AG04450 (cell line): ENCODE measurements around the gene IL22RA1. TPM values are rescaled to one million over a fixed set of nuclear protein-coding genes. Genes with fewer than 3 reads are reported as not detected.

ENCODE experiments used
- CTCF ChIA-PET: fragments of 300-600, 350-600 bp; formaldehyde crosslinking; extraction: SDS; loops from one replicate; lab custom pipeline; 2022; ENCODE audit warnings: antibody characterized with exemption, inconsistent platforms; lab: Charles Lee
- POLR2A ChIA-PET: fragments of 350-600 bp; formaldehyde crosslinking; extraction: SDS; loops from one replicate; lab custom pipeline; 2021; ENCODE audit warnings: antibody characterized with exemption, inconsistent platforms; lab: Yijun Ruan, JAX
- DNase-seq: peaks from one replicate; pipeline ENCODE4 v3.0.0-alpha.2; 2011; ENCODE audit warnings: low read depth, low spot score
- H3K27ac ChIP-seq: one replicate; pipeline ENCODE4 v1.5.1; 2012; ENCODE audit warnings: low read depth, low read length, control low read depth
- H3K27me3 ChIP-seq: one replicate; pipeline ENCODE4 v1.6.0; 2012; ENCODE audit warnings: low read length; ENCODE audit not compliant: control insufficient read depth, insufficient read depth
- H3K4me3 ChIP-seq: 2 replicates; pipeline ENCODE4 v1.5.1; 2011; ENCODE audit warnings: mild to moderate bottlenecking, low read depth, low read length, control low read depth
- H3K9me3 ChIP-seq: 2 replicates; pipeline ENCODE4 v1.5.1; 2012; ENCODE audit warnings: low read length; ENCODE audit not compliant: control insufficient read depth, insufficient read depth
- CTCF ChIP-seq: IDR thresholded peaks from 2 replicates; pipeline ENCODE4 v1.5.1; 2011; ENCODE audit warnings: low read depth, low read length, control low read depth, inconsistent platforms
- polyA plus RNA-seq: library from polyadenylated mRNA; depleted of rRNA; stranded (reverse); fragments of >200 nt; gene quantifications from 2 replicates; pipeline ENCODE4 v1.2.3, GENCODE V29; 2011

The IL22RA1 gene
- polyA plus RNA-seq, 1 experiment = not detected

- no peaks in the 10 kb centered on the region for H3K9me3 ChIP-seq
- no peak for DNase-seq
- no peak for TF ChIP-seq CTCF
- peaks cover 7% of the 10 kb centered on the region for H3K27me3 ChIP-seq
- no peak overlapping the region for H3K4me3 ChIP-seq
- ChIA-PET POLR2A (no interaction called here), CTCF (interaction anchor here (1.5 kb wide), 1 partner anchor 30 kb away, joined by 4 read pairs; no protein-coding TSS in a partner anchor)
- H3K27ac ChIP-seq = no peak overlapping the region
Observed at GRCh38 chr1:24100945-24101737, 41.8 kb downstream of the IL22RA1 start.

- DNase-seq = no peak
- Histone ChIP-seq H3K27me3 (peaks cover 17% of the 10 kb centered on the region), H3K9me3 (no peaks in the 10 kb centered on the region), H3K4me3 (no peak overlapping the region), H3K27ac (no peak overlapping the region)
- POLR2A ChIA-PET = no interaction called here
- CTCF ChIA-PET = interaction anchor here (0.5 kb wide), 1 partner anchor 64 kb away, joined by 4 read pairs; no protein-coding TSS in a partner anchor
- TF ChIP-seq CTCF = no peak
Observed at GRCh38 chr1:24098943-24099638, 43.8 kb downstream of the IL22RA1 start.

GRCh38 chr1:24098102-24098501, 44.8 kb downstream of the IL22RA1 start:
- no peak for TF ChIP-seq CTCF
- ChIA-PET CTCF (no interaction called here), POLR2A (no interaction called here)

GRCh38 chr1:24097663-24098062, 45.3 kb downstream of the IL22RA1 start:
- no peaks in the 10 kb centered on the region; the same call in 1 of the 2 replicates for H3K9me3 ChIP-seq
- no peak overlapping the region for H3K4me3 ChIP-seq
- TF ChIP-seq CTCF = no peak
- ChIA-PET POLR2A (no interaction called here), CTCF (no interaction called here)
- H3K27ac ChIP-seq = no peak overlapping the region
- H3K27me3 ChIP-seq = peaks cover 19% of the 10 kb centered on the region
- DNase-seq = no peak

More at GRCh38 chr1:24098102-24098501, 44.8 kb downstream of the IL22RA1 start:
- H3K27me3 ChIP-seq = peaks cover 17% of the 10 kb centered on the region
- H3K27ac ChIP-seq = no peak overlapping the region
- no peaks in the 10 kb centered on the region for H3K9me3 ChIP-seq
- H3K4me3 ChIP-seq = no peak overlapping the region
- DNase-seq = no peak

GRCh38 chr1:24096739-24097103, 46.2 kb downstream of the IL22RA1 start:
- ChIA-PET POLR2A (no interaction called here), CTCF (no interaction called here)
- no peak overlapping the region for H3K27ac ChIP-seq
- TF ChIP-seq CTCF = no peak
- H3K4me3 ChIP-seq = no peak overlapping the region
- DNase-seq = no peak
- no peaks in the 10 kb centered on the region; the same call in 1 of the 2 replicates for H3K9me3 ChIP-seq
- peaks cover 19% of the 10 kb centered on the region for H3K27me3 ChIP-seq
